Immature natural killer cell (primary cell): ENCODE data around the gene SWT1. TPM values are rescaled to one million over a fixed set of nuclear protein-coding genes. Genes with fewer than 3 reads are reported as not detected.

Experiments used
- DNase-seq, 3 donors: peaks; one replicate each; pipeline ENCODE4 v3.0.0; 2022; ENCODE audit warnings: mixed read lengths in 1 of 3
- H3K27ac Mint-ChIP-seq, 6 donors: one replicate each; pipeline ENCODE4 v1.8.0; 2020; ENCODE audit warnings: mixed read lengths in 6 of 6, mild to moderate bottlenecking in 5 of 6, inconsistent platforms in 4 of 6, moderate library complexity in 3 of 6
- H3K27me3 Mint-ChIP-seq, 3 donors: one replicate each; pipeline ENCODE4 v1.8.0; 2020 to 2021; ENCODE audit warnings: low read depth in 3 of 3, mild to moderate bottlenecking in 3 of 3, mixed read lengths in 3 of 3, moderate library complexity in 3 of 3, inconsistent platforms in 1 of 3
- H3K36me3 Mint-ChIP-seq, 3 donors: one replicate each; pipeline ENCODE4 v1.8.0; 2020; ENCODE audit warnings: mixed read lengths in 3 of 3, inconsistent platforms in 2 of 3, mild to moderate bottlenecking in 2 of 3
- H3K4me1 Mint-ChIP-seq, 2 donors: one replicate each; pipeline ENCODE4 v1.8.0; 2020; ENCODE audit warnings: inconsistent platforms in 2 of 2, mild to moderate bottlenecking in 2 of 2, mixed read lengths in 2 of 2, moderate library complexity in 1 of 2
- H3K4me3 Mint-ChIP-seq, 5 donors: one replicate each; pipeline ENCODE4 v1.8.0; 2020; ENCODE audit warnings: mild to moderate bottlenecking in 5 of 5, mixed read lengths in 5 of 5, inconsistent platforms in 3 of 5, moderate library complexity in 3 of 5
- H3K9me3 Mint-ChIP-seq, 6 donors: one replicate each; pipeline ENCODE4 v1.8.0; 2020; ENCODE audit warnings: mild to moderate bottlenecking in 6 of 6, mixed read lengths in 6 of 6, inconsistent platforms in 4 of 6, moderate library complexity in 3 of 6
- polyA plus RNA-seq, 3 donors: library from polyadenylated mRNA; unstranded; fragments of 300-500 nt; fragmentation: Illumina TruSeq; gene quantifications; one replicate each; pipeline ENCODE4 v1.2.3, GENCODE V29; 2021

SWT1 gene
- polyA plus RNA-seq, 3 donors from 2014 or later: 0.25 to 2.4 (median 1.6) TPM

- H3K27ac Mint-ChIP-seq: no peak overlapping the region
- no peaks in the 10 kb centered on the region for H3K36me3 Mint-ChIP-seq
- H3K9me3 Mint-ChIP-seq: no peaks in the 10 kb centered on the region
- no peak overlapping the region for H3K4me3 Mint-ChIP-seq
- no peak for DNase-seq
- H3K4me1 Mint-ChIP-seq: no peaks in the 10 kb centered on the region
- peaks cover 0 to 4% (median 2%) of the 10 kb centered on the region in 3 donors for H3K27me3 Mint-ChIP-seq
These were observed 106.3 kb downstream of the SWT1 start for GRCh38 chr1:185263292-185263691.

GRCh38 chr1:185263780-185264179 lies 106.8 kb downstream of the SWT1 start:
- no peak for DNase-seq
- Mint-ChIP-seq H3K4me1 (no peaks in the 10 kb centered on the region), H3K4me3 (no peak overlapping the region), H3K27ac (no peak overlapping the region), H3K36me3 (no peaks in the 10 kb centered on the region), H3K27me3 (peaks cover 0 to 4% (median 0%) of the 10 kb centered on the region in 3 donors), H3K9me3 (no peaks in the 10 kb centered on the region)

- Mint-ChIP-seq H3K4me3 (no peak overlapping the region), H3K36me3 (no peaks in the 10 kb centered on the region), H3K27me3 (peaks cover 0 to 4% (median 0%) of the 10 kb centered on the region in 3 donors), H3K27ac (no peak overlapping the region), H3K4me1 (no peaks in the 10 kb centered on the region), H3K9me3 (no peaks in the 10 kb centered on the region)
- no peak for DNase-seq
These were observed 108.3 kb downstream of the SWT1 start for GRCh38 chr1:185265314-185265713.

- H3K9me3 Mint-ChIP-seq: no peaks in the 10 kb centered on the region
- H3K4me3 Mint-ChIP-seq: no peak overlapping the region
- H3K27ac Mint-ChIP-seq: no peak overlapping the region
- DNase-seq: no peak
- H3K36me3 Mint-ChIP-seq: peaks cover 0 to 5% (median 3%) of the 10 kb centered on the region in 3 donors
- H3K27me3 Mint-ChIP-seq: peaks cover 0 to 2% (median 2%) of the 10 kb centered on the region in 3 donors
- no peaks in the 10 kb centered on the region for H3K4me1 Mint-ChIP-seq
These were observed 110.3 kb downstream of the SWT1 start for GRCh38 chr1:185267301-185267700.

GRCh38 chr1:185267701-185268100 lies 110.7 kb downstream of the SWT1 start:
- H3K4me3 Mint-ChIP-seq: no peak overlapping the region
- no peaks in the 10 kb centered on the region for H3K9me3 Mint-ChIP-seq
- H3K4me1 Mint-ChIP-seq: no peaks in the 10 kb centered on the region
- DNase-seq: no peak
- peaks cover 0 to 2% (median 2%) of the 10 kb centered on the region in 3 donors for H3K27me3 Mint-ChIP-seq
- no peak overlapping the region for H3K27ac Mint-ChIP-seq
- peaks cover 0 to 8% (median 3%) of the 10 kb centered on the region in 3 donors for H3K36me3 Mint-ChIP-seq

GRCh38 chr1:185268352-185268751 lies 111.4 kb downstream of the SWT1 start:
- Mint-ChIP-seq H3K4me1 (no peaks in the 10 kb centered on the region), H3K9me3 (no peaks in the 10 kb centered on the region), H3K36me3 (peaks cover 0 to 8% (median 3%) of the 10 kb centered on the region in 3 donors)

GRCh38 chr1:185271921-185272320 lies 115.0 kb downstream of the SWT1 start:
- Mint-ChIP-seq H3K27ac (no peak overlapping the region), H3K9me3 (no peaks in the 10 kb centered on the region), H3K36me3 (peaks cover 0 to 8% (median 3%) of the 10 kb centered on the region in 3 donors), H3K4me3 (no peak overlapping the region), H3K4me1 (no peaks in the 10 kb centered on the region), H3K27me3 (peaks cover 0 to 2% (median 0%) of the 10 kb centered on the region in 3 donors)
- no peak for DNase-seq

More at GRCh38 chr1:185268352-185268751, 111.4 kb downstream of the SWT1 start:
- H3K4me3 Mint-ChIP-seq: no peak overlapping the region
- no peak for DNase-seq
- peaks cover 0 to 2% (median 2%) of the 10 kb centered on the region in 3 donors for H3K27me3 Mint-ChIP-seq
- H3K27ac Mint-ChIP-seq: no peak overlapping the region

- Mint-ChIP-seq H3K36me3 (peaks cover 7 to 14% (median 11%) of the 10 kb centered on the region in 3 donors), H3K9me3 (no peaks in the 10 kb centered on the region), H3K4me1 (peaks cover 15 to 25% of the 10 kb centered on the region in 2 donors), H3K4me3 (no peak overlapping the region), H3K27ac (no peak overlapping the region), H3K27me3 (peaks cover 0 to 2% (median 0%) of the 10 kb centered on the region in 3 donors)
- DNase-seq: no peak
These were observed 122.6 kb downstream of the SWT1 start for GRCh38 chr1:185279571-185279970.

GRCh38 chr1:185280589-185280988 lies 123.6 kb downstream of the SWT1 start:
- peaks cover 15 to 25% of the 10 kb centered on the region in 2 donors for H3K4me1 Mint-ChIP-seq
- no peak for DNase-seq
- no peak overlapping the region for H3K4me3 Mint-ChIP-seq
- no peaks in the 10 kb centered on the region for H3K9me3 Mint-ChIP-seq
- H3K27me3 Mint-ChIP-seq: peaks cover 0 to 5% (median 0%) of the 10 kb centered on the region in 3 donors
- peaks cover 7 to 14% (median 13%) of the 10 kb centered on the region in 3 donors for H3K36me3 Mint-ChIP-seq
- H3K27ac Mint-ChIP-seq: peak overlapping the region in 3 of 6 donors; percentile 32 to 80 (median 49)

GRCh38 chr1:185281245-185281644 lies 124.3 kb downstream of the SWT1 start:
- Mint-ChIP-seq H3K9me3 (no peaks in the 10 kb centered on the region), H3K4me3 (peak overlapping the region in 3 of 5 donors; percentile 4 to 50 (median 19)), H3K27ac (peak overlapping the region in 5 of 6 donors; percentile 49 to 90 (median 78)), H3K36me3 (peaks cover 7 to 14% (median 13%) of the 10 kb centered on the region in 3 donors), H3K4me1 (peaks cover 15 to 25% of the 10 kb centered on the region in 2 donors), H3K27me3 (peaks cover 0 to 5% (median 0%) of the 10 kb centered on the region in 3 donors)
- DNase-seq: no peak

GRCh38 chr1:185284116-185284515 lies 127.1 kb downstream of the SWT1 start:
- peaks cover 9 to 17% (median 12%) of the 10 kb centered on the region in 3 donors for H3K36me3 Mint-ChIP-seq
- H3K4me1 Mint-ChIP-seq: peaks cover 17 to 45% of the 10 kb centered on the region in 2 donors
- no peaks in the 10 kb centered on the region for H3K9me3 Mint-ChIP-seq
- DNase-seq: no peak
- H3K27ac Mint-ChIP-seq: no peak overlapping the region
- no peak overlapping the region for H3K4me3 Mint-ChIP-seq
- peaks cover 0 to 5% (median 0%) of the 10 kb centered on the region in 3 donors for H3K27me3 Mint-ChIP-seq

- no peak for DNase-seq
- peaks cover 12 to 19% (median 15%) of the 10 kb centered on the region in 3 donors for H3K36me3 Mint-ChIP-seq
- H3K9me3 Mint-ChIP-seq: no peaks in the 10 kb centered on the region
- peak overlapping the region in 1 of 6 donors; percentile 31 for H3K27ac Mint-ChIP-seq
- peaks cover 17 to 48% of the 10 kb centered on the region in 2 donors for H3K4me1 Mint-ChIP-seq
- H3K27me3 Mint-ChIP-seq: peaks cover 0 to 5% (median 0%) of the 10 kb centered on the region in 3 donors
- H3K4me3 Mint-ChIP-seq: no peak overlapping the region
These were observed 127.7 kb downstream of the SWT1 start for GRCh38 chr1:185284533-185285276.

GRCh38 chr1:185287451-185287850 lies 130.5 kb downstream of the SWT1 start:
- no peaks in the 10 kb centered on the region for H3K9me3 Mint-ChIP-seq
- H3K27ac Mint-ChIP-seq: peak overlapping the region in 1 of 6 donors; percentile 14
- H3K27me3 Mint-ChIP-seq: peaks cover 0 to 3% (median 2%) of the 10 kb centered on the region in 3 donors
- peaks cover 3 to 45% of the 10 kb centered on the region in 2 donors for H3K4me1 Mint-ChIP-seq
- no peak for DNase-seq
- peaks cover 8 to 27% (median 8%) of the 10 kb centered on the region in 3 donors for H3K36me3 Mint-ChIP-seq
- no peak overlapping the region for H3K4me3 Mint-ChIP-seq

GRCh38 chr1:185288435-185288834 lies 131.5 kb downstream of the SWT1 start:
- Mint-ChIP-seq H3K4me1 (peaks cover 4 to 55% of the 10 kb centered on the region in 2 donors), H3K27me3 (peaks cover 0 to 3% (median 2%) of the 10 kb centered on the region in 3 donors), H3K27ac (no peak overlapping the region), H3K9me3 (no peaks in the 10 kb centered on the region), H3K4me3 (no peak overlapping the region), H3K36me3 (peaks cover 8 to 26% (median 8%) of the 10 kb centered on the region in 3 donors)
- DNase-seq: no peak
